Keratinocyte (primary cell): ENCODE measurements around the gene GJB6. TPM values are rescaled to one million over a fixed set of nuclear protein-coding genes. Genes with fewer than 3 reads are reported as not detected.

Experiments
- DNase-seq: peaks from one replicate; pipeline ENCODE4 v3.0.0-alpha.2; 2011; ENCODE audit warnings: low read depth, missing footprints, low spot score
- FAIRE-seq: peaks from 2 replicates; lab custom pipeline; 2011; peaks lifted over from hg19 to GRCh38; lab: Jason Lieb, UNC
- H2AFZ ChIP-seq: 2 replicates; pipeline ENCODE4 v1.6.0; 2012; ENCODE audit warnings: low read length, control low read depth, inconsistent platforms; ENCODE audit not compliant: control insufficient read depth
- H3K27ac ChIP-seq: 2 replicates; pipeline ENCODE4 v1.5.1; 2011; ENCODE audit warnings: low read length; ENCODE audit not compliant: control insufficient read depth, insufficient read depth
- H3K27me3 ChIP-seq: 3 replicates; pipeline ENCODE4 v1.6.0; 2011; ENCODE audit warnings: low read length; ENCODE audit not compliant: control insufficient read depth, insufficient read depth; ENCODE audit errors: extremely low read depth
- H3K36me3 ChIP-seq, 2 experiments: 2 replicates in 1 of 2; 3 replicates in 1 of 2; pipeline ENCODE4 v1.5.1; 2011; ENCODE audit warnings: low read length in 2 of 2, mild to moderate bottlenecking in 1 of 2; ENCODE audit not compliant: control insufficient read depth in 2 of 2, insufficient read depth in 2 of 2; ENCODE audit errors: extremely low read depth in 1 of 2
- H3K4me1 ChIP-seq: 3 replicates; pipeline ENCODE4 v1.5.1; 2011; ENCODE audit warnings: low read length; ENCODE audit not compliant: control insufficient read depth, insufficient read depth; ENCODE audit errors: extremely low read depth
- H3K4me2 ChIP-seq: 3 replicates; pipeline ENCODE4 v1.6.0; 2011; ENCODE audit warnings: low read depth, low read length; ENCODE audit not compliant: control insufficient read depth, insufficient read depth; ENCODE audit errors: extremely low read depth
- H3K4me3 ChIP-seq, 3 experiments: fragments of 200-600 bp in 1 of 3; sonication (generic) in 1 of 3; 2 replicates in 2 of 3; 3 replicates in 1 of 3; pipeline ENCODE4 v1.5.1; 2011 to 2016; ENCODE audit warnings: low read length in 3 of 3, mild to moderate bottlenecking in 3 of 3, control low read depth in 2 of 3, inconsistent platforms in 1 of 3, low read depth in 1 of 3, mixed read lengths in 1 of 3, mixed run types in 1 of 3, moderate library complexity in 1 of 3; ENCODE audit not compliant: control insufficient read depth in 2 of 3, insufficient read depth in 2 of 3; ENCODE audit errors: extremely low read depth in 1 of 3
- H3K79me2 ChIP-seq: 2 replicates; pipeline ENCODE4 v1.6.0; 2012; ENCODE audit warnings: low read length; ENCODE audit not compliant: control insufficient read depth, insufficient read depth
- H3K9ac ChIP-seq: 3 replicates; pipeline ENCODE4 v1.6.0; 2011; ENCODE audit warnings: low read length; ENCODE audit not compliant: control insufficient read depth, insufficient read depth; ENCODE audit errors: extremely low read depth
- H3K9me1 ChIP-seq: 3 replicates; pipeline ENCODE4 v1.6.0; 2011; ENCODE audit warnings: low read length; ENCODE audit not compliant: control insufficient read depth, insufficient read depth; ENCODE audit errors: extremely low read depth
- H3K9me3 ChIP-seq: 2 replicates; pipeline ENCODE4 v1.5.1; 2012; ENCODE audit warnings: low read depth, low read length; ENCODE audit not compliant: control insufficient read depth
- H4K20me1 ChIP-seq: 3 replicates; pipeline ENCODE4 v1.6.0; 2011; ENCODE audit warnings: low read length; ENCODE audit not compliant: control insufficient read depth, insufficient read depth; ENCODE audit errors: extremely low read depth
- CTCF ChIP-seq, 3 experiments: IDR thresholded peaks in 1 of 3; conservative IDR thresholded peaks in 1 of 3; optimal IDR thresholded peaks in 1 of 3; 2 replicates in 2 of 3; 3 replicates in 1 of 3; pipeline versions ENCODE3 to v1.5.1; 2011; ENCODE audit warnings: low read length in 3 of 3, mild to moderate bottlenecking in 3 of 3, moderate library complexity in 2 of 3, control low read depth in 1 of 3, inconsistent platforms in 1 of 3; ENCODE audit not compliant: insufficient read depth in 2 of 3; ENCODE audit errors: extremely low read depth in 1 of 3
- EZH2 ChIP-seq: IDR thresholded peaks from one replicate; pipeline ENCODE4 v1.6.1; 2012; ENCODE audit warnings: inconsistent platforms, mild to moderate bottlenecking, low read length, moderate library complexity
- dilution Hi-C: fragments of 300-500 bp; cut with MboI; formaldehyde crosslinking; loops from one replicate; pipeline ENCODE4 v1.7.0; 2020; ENCODE audit warnings: low sequenced_read_pairs; ENCODE audit not compliant: extremely low pct_ligation_motif_present
- polyA plus RNA-seq, 5 experiments: library from polyadenylated mRNA; depleted of rRNA in 3 of 5; stranded (reverse) in 3 of 5; stranded (forward) in 1 of 5; unstranded in 1 of 5; fragments of >200 nt; gene quantifications; 1 replicate in 1 of 5; 2 replicates in 3 of 5; 3 replicates in 1 of 5; pipeline versions ENCODE4 v1.2.1 to v1.2.3, GENCODE V29; 2011 to 2012; ENCODE audit warnings: missing spikeins in 2 of 5, low read depth in 1 of 5, low replicate concordance in 1 of 5

Gene GJB6
- polyA plus RNA-seq, 1 donor (not counting 4 experiments of a cell fraction or from before 2014, with no cell fraction given) = 11.2 TPM

DNA sequence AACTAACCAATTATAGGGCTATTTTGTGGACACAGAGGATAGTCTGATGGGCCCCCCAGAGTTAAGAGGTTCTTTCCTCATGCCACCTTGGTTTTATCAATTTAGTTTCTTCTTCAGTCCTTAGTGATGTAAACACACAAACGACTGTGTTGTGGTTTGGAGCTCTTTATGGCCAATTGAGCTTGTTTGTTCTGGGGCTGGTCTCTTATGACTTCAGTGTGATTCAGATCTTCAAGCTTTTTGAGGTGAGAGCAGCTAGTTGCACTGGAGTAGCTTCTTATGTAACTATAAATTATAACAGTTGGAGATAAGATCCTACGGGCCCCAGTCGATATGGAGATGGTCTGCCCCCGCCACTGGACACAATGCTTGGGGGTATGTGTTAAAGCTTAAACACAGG is 22.0 kb upstream of the GJB6 start:
- H3K27me3 ChIP-seq = no peaks in the 10 kb centered on the region
- no peak overlapping the region for H3K9ac ChIP-seq
- TF ChIP-seq CTCF (optimal IDR thresholded peaks at IDR 0.05 in 1 of 3, IDR thresholded peaks at IDR 0.05 in 1 of 3, conservative IDR thresholded peaks at IDR 0.05 in 1 of 3; ENCODE audit: extremely low read depth in 1 of 3, insufficient read depth in 2 of 3, low read length in 3 of 3) (no peak), EZH2 (no peak)
- no peaks in the 10 kb centered on the region for H3K36me3 ChIP-seq
- H4K20me1 ChIP-seq = no peaks in the 10 kb centered on the region
- H3K79me2 ChIP-seq = no peaks in the 10 kb centered on the region
- H3K4me2 ChIP-seq = no peak overlapping the region
- H3K4me3 ChIP-seq = no peak overlapping the region
- no peak overlapping the region for H2AFZ ChIP-seq
- no peaks in the 10 kb centered on the region for H3K9me1 ChIP-seq
- H3K27ac ChIP-seq = no peak overlapping the region
- H3K9me3 ChIP-seq = no peaks in the 10 kb centered on the region
- H3K4me1 ChIP-seq = peaks cover 3% of the 10 kb centered on the region
- FAIRE-seq = no peak
- no peak for DNase-seq
- dilution Hi-C loops = no loop called here

GRCh38 chr13:20249913-20250312 is 17.8 kb upstream of the GJB6 start:
- FAIRE-seq = no peak

More at GRCh38 chr13:20249913-20250312, 17.8 kb upstream of the GJB6 start:
- DNase-seq = no peak
- no peaks in the 10 kb centered on the region for H3K9me1 ChIP-seq
- no peaks in the 10 kb centered on the region for H3K9me3 ChIP-seq
- no peak overlapping the region for H3K27ac ChIP-seq
- H3K9ac ChIP-seq = no peak overlapping the region
- H3K4me2 ChIP-seq = no peak overlapping the region
- H3K36me3 ChIP-seq = no peaks in the 10 kb centered on the region
- dilution Hi-C loops = no loop called here
- no peak overlapping the region for H3K4me3 ChIP-seq
- no peak overlapping the region for H2AFZ ChIP-seq
- H3K27me3 ChIP-seq = no peaks in the 10 kb centered on the region
- TF ChIP-seq EZH2 (no peak), CTCF (optimal IDR thresholded peaks at IDR 0.05 in 1 of 3, IDR thresholded peaks at IDR 0.05 in 1 of 3, conservative IDR thresholded peaks at IDR 0.05 in 1 of 3; ENCODE audit: extremely low read depth in 1 of 3, insufficient read depth in 2 of 3, low read length in 3 of 3) (no peak)
- peaks cover 13% of the 10 kb centered on the region for H3K4me1 ChIP-seq
- H3K79me2 ChIP-seq = no peaks in the 10 kb centered on the region
- no peaks in the 10 kb centered on the region for H4K20me1 ChIP-seq
